Osteocyte (in vitro differentiated cells): ENCODE measurements around the gene AAK1. TPM values are rescaled to one million over a fixed set of nuclear protein-coding genes. Genes with fewer than 3 reads are reported as not detected.

Experiments
- DNase-seq: peaks from one replicate; pipeline ENCODE4 v3.0.0; 2021; ENCODE audit warnings: mixed read lengths; ENCODE audit not compliant: unreplicated experiment; ENCODE audit errors: extremely low spot score
- H3K27ac Mint-ChIP-seq: one replicate; pipeline ENCODE4 v1.8.0; 2021; ENCODE audit warnings: mild to moderate bottlenecking, mixed read lengths; ENCODE audit not compliant: unreplicated experiment
- H3K27me3 Mint-ChIP-seq: one replicate; pipeline ENCODE4 v1.8.0; 2021; ENCODE audit warnings: mixed read lengths; ENCODE audit not compliant: unreplicated experiment
- H3K36me3 Mint-ChIP-seq: one replicate; pipeline ENCODE4 v1.8.0; 2021; ENCODE audit warnings: mixed read lengths; ENCODE audit not compliant: unreplicated experiment
- H3K4me1 Mint-ChIP-seq: one replicate; pipeline ENCODE4 v1.8.0; 2021; ENCODE audit warnings: mixed read lengths; ENCODE audit not compliant: unreplicated experiment
- H3K4me3 Mint-ChIP-seq: one replicate; pipeline ENCODE4 v1.8.0; 2021; ENCODE audit warnings: mild to moderate bottlenecking, moderate library complexity, mixed read lengths; ENCODE audit not compliant: unreplicated experiment
- H3K9me3 Mint-ChIP-seq: one replicate; pipeline ENCODE4 v1.8.0; 2021; ENCODE audit warnings: mixed read lengths; ENCODE audit not compliant: unreplicated experiment
- total RNA-seq: library from RNA; stranded (reverse); gene quantifications from 2 replicates; pipeline ENCODE4 v1.2.1, GENCODE V29; 2021
- TF ChIP-seq, protein P1 (sequence below): fragments of 200-600 bp; sonication (generic); IDR thresholded peaks from 2 replicates; pipeline ENCODE4 v1.5.0; 2021; ENCODE audit warnings: antibody characterized with exemption, mild to moderate bottlenecking, moderate library complexity

Gene AAK1
- total RNA-seq, 1 donor from 2014 or later = 66.0 TPM

DNA sequence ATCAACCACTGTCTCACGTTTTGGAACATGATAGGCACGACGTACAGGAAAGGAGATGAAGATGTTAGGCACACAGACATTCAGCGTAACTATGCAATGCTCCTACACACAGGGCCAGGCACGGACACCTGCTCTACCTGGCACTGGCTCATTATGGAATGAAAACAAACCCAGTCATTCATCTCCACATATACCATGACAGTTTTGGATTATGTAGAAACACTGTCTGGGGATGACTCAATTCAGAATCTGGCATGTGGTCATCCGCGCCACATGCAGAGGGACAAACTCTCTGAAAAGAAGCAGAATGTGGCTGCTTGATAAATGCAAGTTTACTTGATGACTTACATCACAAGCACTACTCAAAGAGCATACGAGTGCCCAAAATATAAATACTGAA is 176.8 kb downstream of the AAK1 start:
- no peak for DNase-seq
- no peaks in the 10 kb centered on the region for H3K9me3 Mint-ChIP-seq
- peaks cover 25% of the 10 kb centered on the region for H3K36me3 Mint-ChIP-seq
- TF ChIP-seq, protein P1, sequence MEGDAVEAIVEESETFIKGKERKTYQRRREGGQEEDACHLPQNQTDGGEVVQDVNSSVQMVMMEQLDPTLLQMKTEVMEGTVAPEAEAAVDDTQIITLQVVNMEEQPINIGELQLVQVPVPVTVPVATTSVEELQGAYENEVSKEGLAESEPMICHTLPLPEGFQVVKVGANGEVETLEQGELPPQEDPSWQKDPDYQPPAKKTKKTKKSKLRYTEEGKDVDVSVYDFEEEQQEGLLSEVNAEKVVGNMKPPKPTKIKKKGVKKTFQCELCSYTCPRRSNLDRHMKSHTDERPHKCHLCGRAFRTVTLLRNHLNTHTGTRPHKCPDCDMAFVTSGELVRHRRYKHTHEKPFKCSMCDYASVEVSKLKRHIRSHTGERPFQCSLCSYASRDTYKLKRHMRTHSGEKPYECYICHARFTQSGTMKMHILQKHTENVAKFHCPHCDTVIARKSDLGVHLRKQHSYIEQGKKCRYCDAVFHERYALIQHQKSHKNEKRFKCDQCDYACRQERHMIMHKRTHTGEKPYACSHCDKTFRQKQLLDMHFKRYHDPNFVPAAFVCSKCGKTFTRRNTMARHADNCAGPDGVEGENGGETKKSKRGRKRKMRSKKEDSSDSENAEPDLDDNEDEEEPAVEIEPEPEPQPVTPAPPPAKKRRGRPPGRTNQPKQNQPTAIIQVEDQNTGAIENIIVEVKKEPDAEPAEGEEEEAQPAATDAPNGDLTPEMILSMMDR = no peak
- H3K4me3 Mint-ChIP-seq = no peak overlapping the region
- H3K27me3 Mint-ChIP-seq = no peaks in the 10 kb centered on the region
- peaks cover 2% of the 10 kb centered on the region for H3K4me1 Mint-ChIP-seq
- no peak overlapping the region for H3K27ac Mint-ChIP-seq

DNA sequence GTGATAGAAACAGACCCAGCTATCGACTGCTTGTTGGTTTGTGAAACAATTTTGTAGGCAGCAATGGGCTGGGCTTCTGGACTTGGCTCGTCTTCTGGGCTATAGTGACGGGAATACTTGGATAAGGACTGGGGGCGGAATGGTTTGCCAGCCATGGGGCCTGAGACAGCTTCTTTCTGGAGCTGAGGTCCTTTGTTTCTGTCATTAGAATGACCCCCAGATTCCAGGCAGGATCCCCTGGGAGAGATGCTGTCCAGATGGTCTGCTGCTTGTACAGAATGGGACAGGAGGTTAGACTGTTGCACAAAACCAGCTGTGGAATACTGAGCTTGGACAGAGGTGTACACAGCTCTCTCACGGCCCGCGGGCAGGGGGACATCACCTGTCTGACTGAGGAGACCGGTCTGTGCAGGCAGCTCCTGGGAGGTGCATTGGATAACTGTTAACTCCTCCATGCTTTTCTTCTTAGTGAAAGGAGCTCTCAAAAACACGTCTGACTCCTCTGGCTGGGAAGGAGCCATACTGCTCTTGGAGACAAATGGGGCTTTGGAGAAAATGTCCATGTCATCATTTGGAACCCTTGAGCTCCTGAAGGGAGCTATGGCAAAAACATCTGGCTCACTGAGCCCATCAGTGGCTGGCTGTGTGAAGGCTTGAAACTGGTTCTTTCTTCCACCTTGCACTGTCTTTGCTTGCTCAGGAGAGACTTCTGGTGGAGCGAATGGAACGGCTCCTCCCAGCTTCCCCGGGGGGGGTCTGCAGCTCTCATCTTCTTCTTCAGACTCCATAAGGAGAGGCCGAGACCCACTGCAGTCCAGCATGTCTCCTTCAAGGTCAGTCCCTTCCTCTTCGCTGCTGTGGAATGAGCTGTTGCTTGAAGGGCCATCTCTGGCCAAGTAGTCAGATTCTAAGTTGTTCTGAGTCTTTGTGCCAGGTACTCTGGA is 177.8 kb downstream of the AAK1 start:
- DNase-seq = no peak
- Mint-ChIP-seq H3K9me3 (no peaks in the 10 kb centered on the region), H3K4me3 (no peak overlapping the region), H3K27ac (no peak overlapping the region), H3K27me3 (no peaks in the 10 kb centered on the region), H3K36me3 (peaks cover 26% of the 10 kb centered on the region), H3K4me1 (peaks cover 2% of the 10 kb centered on the region)
- TF ChIP-seq, protein P1 = no peak

DNA sequence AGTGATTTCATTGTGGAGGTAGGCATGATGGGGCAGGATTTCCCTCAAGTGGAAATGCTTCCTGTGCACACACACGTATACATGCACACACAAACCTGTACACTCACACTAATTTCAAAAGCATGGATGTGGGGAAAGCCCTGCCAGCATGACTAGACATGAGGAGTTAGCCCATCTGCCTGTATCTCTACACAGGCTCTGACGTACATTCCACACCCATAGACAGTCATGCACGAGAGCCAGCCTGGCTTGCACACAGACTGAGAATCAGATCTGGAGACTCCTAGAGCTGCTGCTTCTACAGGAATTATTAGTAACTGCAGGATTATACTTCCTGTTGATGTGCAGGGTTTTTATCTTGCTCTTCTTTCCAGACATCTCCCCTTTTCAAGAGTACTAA is 179.0 kb downstream of the AAK1 start:
- no peak overlapping the region for H3K4me3 Mint-ChIP-seq
- H3K36me3 Mint-ChIP-seq = peaks cover 26% of the 10 kb centered on the region
- DNase-seq = no peak
- TF ChIP-seq, protein P1 = no peak
- peaks cover 2% of the 10 kb centered on the region for H3K4me1 Mint-ChIP-seq
- no peak overlapping the region for H3K27ac Mint-ChIP-seq
- no peaks in the 10 kb centered on the region for H3K9me3 Mint-ChIP-seq
- H3K27me3 Mint-ChIP-seq = no peaks in the 10 kb centered on the region

DNA sequence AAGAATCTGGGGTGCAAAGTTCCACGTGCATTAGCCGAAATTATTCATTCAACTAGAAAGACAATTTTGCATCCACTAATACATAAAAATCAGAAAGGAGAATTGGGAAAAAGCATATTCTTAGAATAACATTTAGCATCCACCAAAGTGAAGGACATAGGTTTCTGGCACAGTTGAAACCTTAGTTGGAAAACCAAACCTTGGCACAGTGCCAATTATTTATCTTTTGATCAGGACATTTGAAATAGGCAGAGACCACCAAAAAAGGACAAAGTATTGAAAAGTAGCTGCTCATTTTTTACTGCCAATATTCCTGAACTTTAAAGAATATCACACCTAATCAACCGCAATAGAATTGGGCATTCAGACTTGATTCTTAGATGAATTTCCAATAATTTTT is 180.8 kb downstream of the AAK1 start:
- TF ChIP-seq, protein P1 = no peak
- Mint-ChIP-seq H3K27ac (no peak overlapping the region), H3K4me3 (no peak overlapping the region), H3K4me1 (peaks cover 2% of the 10 kb centered on the region), H3K36me3 (peaks cover 26% of the 10 kb centered on the region), H3K9me3 (no peaks in the 10 kb centered on the region), H3K27me3 (no peaks in the 10 kb centered on the region)
- DNase-seq = no peak

DNA sequence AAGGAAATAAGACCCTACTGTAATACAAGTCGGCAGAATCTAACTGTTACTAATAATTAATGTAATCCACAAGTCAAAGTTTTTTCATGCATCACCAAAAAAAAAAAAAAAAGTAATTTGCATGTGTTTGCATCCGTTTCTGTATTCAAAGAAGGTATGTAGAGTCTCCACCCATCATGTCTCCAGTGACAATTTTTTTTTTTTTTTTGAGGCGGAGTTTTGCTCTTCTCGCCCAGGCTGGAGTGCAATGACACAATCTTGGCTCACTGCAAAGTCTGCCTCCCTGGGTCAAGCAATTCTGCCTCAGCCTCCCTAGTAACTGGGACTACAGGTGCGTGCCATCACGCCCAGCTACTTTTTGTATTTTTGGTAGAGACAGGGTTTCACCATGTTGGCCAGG is 182.1 kb downstream of the AAK1 start:
- H3K36me3 Mint-ChIP-seq = peaks cover 23% of the 10 kb centered on the region
- no peaks in the 10 kb centered on the region for H3K9me3 Mint-ChIP-seq
- TF ChIP-seq, protein P1 = no peak
- H3K4me3 Mint-ChIP-seq = no peak overlapping the region
- no peak overlapping the region for H3K27ac Mint-ChIP-seq
- DNase-seq = no peak
- H3K4me1 Mint-ChIP-seq = peaks cover 6% of the 10 kb centered on the region
- H3K27me3 Mint-ChIP-seq = no peaks in the 10 kb centered on the region
